ENCODE data around the gene CEP170.

Gene CEP170

GRCh38 chr1:243254927-243255790 is at the start of gene CEP170:
Gene CEP170, minus strand, starts transcription at chr1:243255281. Its CDS starts 30,001 bp downstream, at chr1:243225280.
- peak; percentile 68 to 84 (median 77) for DNase-seq

GRCh38 chr1:243301059-243301458 is 46.0 kb upstream of the CEP170 start:
- no peak for DNase-seq

- DNase-seq, result no peak
These were observed 44.0 kb upstream of the CEP170 start for GRCh38 chr1:243299069-243299468.

GRCh38 chr1:243294723-243295121 is 39.6 kb upstream of the CEP170 start:
- no peak for DNase-seq

- DNase-seq, result no peak
These were observed 39.1 kb upstream of the CEP170 start for GRCh38 chr1:243293941-243294722.

- DNase-seq, result no peak
These were observed 37.0 kb upstream of the CEP170 start for GRCh38 chr1:243292117-243292516.

- DNase-seq, result no peak
These were observed 36.2 kb upstream of the CEP170 start for GRCh38 chr1:243291292-243291691.

GRCh38 chr1:243288062-243288461 is 33.0 kb upstream of the CEP170 start:
- DNase-seq, result no peak

GRCh38 chr1:243287652-243288051 is 32.6 kb upstream of the CEP170 start:
- no peak for DNase-seq

- DNase-seq, result no peak
These were observed 32.0 kb upstream of the CEP170 start for GRCh38 chr1:243287123-243287460.

- DNase-seq, result no peak
These were observed 31.5 kb upstream of the CEP170 start for GRCh38 chr1:243286409-243287122.

- DNase-seq, result no peak
These were observed 26.6 kb upstream of the CEP170 start for GRCh38 chr1:243281672-243282071.

GRCh38 chr1:243280571-243281129 is 25.6 kb upstream of the CEP170 start:
- DNase-seq, result no peak

GRCh38 chr1:243275316-243275715 is 20.2 kb upstream of the CEP170 start:
- no peak for DNase-seq

GRCh38 chr1:243273945-243274344 is 18.9 kb upstream of the CEP170 start:
- DNase-seq, result no peak

- no peak for DNase-seq
These were observed 18.4 kb upstream of the CEP170 start for GRCh38 chr1:243273506-243273905.

GRCh38 chr1:243272401-243272800 is 17.3 kb upstream of the CEP170 start:
- no peak for DNase-seq

- DNase-seq, result no peak
These were observed 16.9 kb upstream of the CEP170 start for GRCh38 chr1:243271996-243272395.

GRCh38 chr1:243270097-243270864 is 15.2 kb upstream of the CEP170 start:
- DNase-seq, result no peak

GRCh38 chr1:243269461-243269801 is 14.3 kb upstream of the CEP170 start:
- no peak for DNase-seq

- DNase-seq, result no peak
These were observed 13.8 kb upstream of the CEP170 start for GRCh38 chr1:243268751-243269460.
